GM18519 (cell line): Measurements from ENCODE around the gene REX1BD.
"Not testable (repeated sequence)": the region's sequence is repeated elsewhere in the genome, so short reads cannot be mapped to it uniquely, and the experiment has no call there.

Source experiments
- ATAC-seq: cut with Tn5 transposase; IDR thresholded peaks from one replicate; pipeline ENCODE4 v1.9.1; 2021; ENCODE audit warnings: mild to moderate bottlenecking, moderate library complexity; ENCODE audit not compliant: unreplicated experiment, low FRiP score

REX1BD gene

DNA sequence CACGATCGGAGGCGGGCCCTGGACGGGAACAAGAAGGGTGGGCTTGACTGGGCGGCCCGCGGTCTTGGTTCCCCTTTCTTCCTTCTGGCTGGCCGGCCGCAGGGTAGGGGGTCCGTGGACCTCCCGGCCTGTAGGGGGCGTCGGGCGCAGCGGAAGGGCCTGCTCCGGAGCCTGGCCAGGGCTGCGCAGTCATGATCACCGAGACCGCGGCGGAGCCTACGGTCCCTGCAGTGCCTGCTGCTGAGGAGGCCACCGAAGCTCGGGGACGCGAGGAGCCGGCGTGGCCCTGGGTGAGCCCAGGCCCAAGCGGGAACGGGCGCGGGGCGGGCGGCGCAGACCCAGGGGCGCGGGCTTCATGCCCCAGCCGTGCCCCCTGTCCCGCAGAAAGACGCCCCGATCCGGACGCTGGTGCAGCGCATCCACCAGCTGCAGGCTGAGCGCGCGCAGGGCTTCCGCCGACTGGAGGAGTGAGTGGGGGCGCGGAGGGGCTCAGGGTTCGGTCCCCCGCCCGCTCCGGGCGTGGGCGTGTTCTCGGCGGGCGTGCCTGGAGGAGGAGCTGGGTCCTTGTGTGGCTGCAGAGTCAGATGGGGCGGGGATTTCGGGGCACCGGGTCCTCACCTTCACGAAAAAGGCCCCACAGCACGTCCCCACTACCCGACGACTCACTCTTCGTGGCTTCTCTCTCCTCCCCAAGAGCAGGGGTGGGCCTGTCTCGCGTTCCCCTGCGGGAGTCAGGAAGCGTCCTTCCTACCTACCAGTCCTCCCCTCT is at the start of gene REX1BD:
REX1BD (plus strand) TSS at position 188 of the 769 bp plus-strand sequence; CDS start at position 192, 4 bp downstream.
- ATAC-seq, result peak; percentile 72

DNA sequence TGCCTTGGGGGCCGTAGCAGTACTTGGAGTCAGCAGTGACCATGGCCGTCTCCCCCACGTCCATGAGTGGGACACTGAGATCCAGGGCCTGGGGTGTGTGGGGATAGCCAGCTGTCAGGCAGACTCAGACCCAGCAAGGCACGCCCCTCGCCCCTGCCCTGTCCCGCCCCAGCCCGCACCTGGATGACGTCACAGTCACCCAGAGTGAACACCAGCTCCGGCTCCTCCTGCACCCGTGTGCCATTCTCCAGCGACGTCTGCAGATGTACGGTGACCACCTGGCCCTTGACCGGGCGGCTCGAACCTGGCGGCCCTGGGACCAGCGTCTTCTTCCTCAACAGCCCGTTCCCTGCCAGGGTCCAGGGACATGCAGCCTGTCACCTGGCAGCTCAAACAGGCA is 49.2 kb upstream of the REX1BD start:
- no peak for ATAC-seq

DNA sequence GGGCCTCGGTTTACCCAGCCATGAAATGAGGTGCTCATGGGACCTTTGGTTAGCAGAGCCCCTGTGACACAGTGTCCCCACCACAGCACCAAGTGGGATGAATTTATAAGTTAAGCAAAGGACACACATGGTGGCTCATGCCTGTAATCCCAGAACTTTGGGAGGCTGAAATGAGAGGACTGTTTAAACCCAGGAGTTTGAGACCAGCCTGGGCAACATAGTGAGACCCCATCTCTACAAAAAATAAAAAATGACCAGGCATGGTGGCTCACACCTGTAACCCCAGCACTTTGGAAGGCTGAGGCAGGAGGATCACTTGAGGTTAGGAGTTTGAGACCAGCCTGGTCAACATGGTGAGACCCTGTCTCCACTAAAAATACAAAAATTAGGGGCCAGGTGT is 48.4 kb upstream of the REX1BD start:
- ATAC-seq, result not testable (repeated sequence)

DNA sequence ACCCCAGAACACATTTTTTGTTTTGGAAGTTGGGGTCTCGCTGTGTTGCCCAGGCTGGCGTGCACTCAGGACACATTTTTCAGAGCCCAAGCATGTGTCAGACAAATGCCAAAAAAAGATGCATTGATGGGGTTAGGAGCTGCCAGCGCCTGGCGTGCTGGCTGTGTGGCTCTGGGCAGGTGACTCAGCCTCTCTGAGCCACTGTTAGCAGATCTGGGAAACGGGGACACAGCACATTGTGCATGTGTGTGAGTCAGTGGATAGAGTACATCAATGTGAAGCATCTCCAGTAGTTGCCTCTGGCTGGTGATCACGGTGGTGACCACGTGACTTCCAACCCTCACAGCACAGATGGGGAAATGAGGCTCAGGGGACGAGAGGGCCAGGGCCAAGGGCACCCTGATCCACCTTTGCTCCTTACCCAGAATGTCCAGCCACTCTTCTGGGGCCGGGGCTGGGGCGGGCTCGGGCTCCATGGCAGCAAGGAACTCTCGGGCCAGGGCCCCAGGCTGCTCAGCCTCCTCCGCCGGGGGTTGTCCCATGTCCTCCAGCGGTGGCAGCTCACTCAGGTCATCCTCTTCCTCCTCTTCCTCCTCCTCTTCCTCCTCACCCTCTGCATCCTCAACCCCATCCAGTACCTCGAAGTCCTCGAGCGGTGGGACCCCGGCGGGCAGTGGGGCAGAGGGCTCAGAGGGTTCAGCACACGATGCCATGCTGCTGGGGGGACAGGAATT is 47.2 kb upstream of the REX1BD start:
- ATAC-seq, result no peak

DNA sequence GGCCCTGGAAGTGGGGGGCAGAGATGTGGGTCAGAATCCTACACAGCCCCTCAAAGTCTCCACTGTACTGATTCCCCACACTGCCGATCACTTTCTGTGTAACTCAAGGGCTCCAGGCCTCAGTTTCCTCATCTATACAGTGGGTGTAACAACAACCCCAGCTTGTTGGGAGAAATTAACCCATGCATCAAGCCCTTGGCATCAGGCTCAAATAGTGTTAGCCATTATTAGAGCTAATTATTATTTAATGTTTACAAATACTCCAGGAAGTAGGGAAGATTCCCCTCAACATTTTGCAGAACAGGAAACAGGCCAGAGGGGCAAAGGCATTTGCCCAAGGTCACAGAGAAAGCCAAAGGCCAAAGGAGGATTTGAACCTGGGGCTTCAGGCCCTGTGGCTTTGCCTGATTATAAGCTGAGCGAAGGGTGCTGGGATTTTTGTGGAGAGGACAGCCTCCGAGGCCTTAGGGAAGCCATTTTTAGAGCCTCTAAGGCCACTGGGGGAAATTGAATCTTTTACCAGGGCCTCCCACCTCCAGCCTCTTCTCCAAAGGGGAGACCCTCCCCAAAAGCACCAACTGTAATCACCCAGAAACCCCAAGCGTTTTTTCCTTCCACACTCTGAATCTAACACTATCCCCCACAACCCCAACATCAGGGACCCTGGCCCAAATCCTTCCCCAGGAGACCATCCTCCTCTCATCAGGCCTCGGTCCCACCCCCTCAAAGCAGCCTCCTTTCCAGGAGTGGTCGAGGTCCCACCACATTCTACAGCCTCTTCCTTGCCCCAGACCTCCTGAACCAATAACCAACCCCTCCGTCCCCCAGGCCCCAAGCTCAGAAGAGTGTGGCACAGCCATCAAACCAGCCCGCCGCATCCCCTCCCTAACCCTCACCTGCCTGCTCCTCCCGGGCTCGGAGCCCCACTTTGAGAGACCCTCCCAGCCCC is 46.3 kb upstream of the REX1BD start:
- no peak for ATAC-seq

DNA sequence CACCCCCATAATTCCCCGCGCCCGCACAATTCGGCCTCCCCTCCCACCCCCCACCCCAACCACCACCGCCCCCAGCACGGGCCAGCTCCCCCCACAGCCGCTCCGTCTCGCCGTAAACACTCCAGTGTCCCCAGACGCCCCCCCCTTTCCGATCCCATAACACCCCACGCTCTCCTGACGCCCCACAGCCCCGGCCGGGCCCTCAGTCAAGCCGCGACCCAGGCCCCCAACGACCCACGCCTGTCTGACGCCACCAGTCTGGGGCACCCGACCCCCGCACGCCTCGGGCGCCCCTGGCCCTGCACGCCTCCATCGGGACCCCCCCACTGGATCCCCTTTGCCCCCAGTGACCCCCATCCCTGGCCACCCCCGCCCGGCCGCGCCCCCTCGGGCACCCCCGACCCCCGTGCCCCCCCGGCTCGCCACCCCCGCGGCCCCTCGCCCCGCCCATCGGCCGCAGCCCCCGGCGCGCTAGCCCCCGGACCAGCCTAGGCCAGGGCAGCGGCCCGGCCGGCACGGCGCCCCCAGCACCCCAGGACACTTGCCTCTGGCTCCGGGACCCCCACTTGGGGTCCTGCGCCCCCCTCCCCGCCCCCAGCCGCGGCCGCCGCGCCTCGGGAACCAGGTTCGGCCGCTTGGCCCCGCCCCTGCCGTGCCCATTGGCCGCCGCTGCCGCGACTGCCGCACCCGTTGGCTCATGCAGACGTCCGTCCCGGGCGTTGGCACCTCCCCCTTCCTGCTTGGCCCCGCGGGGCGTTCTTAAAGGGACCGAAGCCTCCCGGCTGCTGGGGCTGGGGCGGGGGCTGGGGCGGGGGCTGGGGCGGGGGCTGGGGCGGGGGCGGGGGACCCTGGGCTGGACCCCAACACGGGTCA is 45.4 kb upstream of the REX1BD start, which contains the start of gene FKBP8:
FKBP8 (minus strand) TSS at position 633 of the 873 bp plus-strand sequence. CDS start 1,603 bp downstream, outside the sequence.
- ATAC-seq, result peak; percentile 83

DNA sequence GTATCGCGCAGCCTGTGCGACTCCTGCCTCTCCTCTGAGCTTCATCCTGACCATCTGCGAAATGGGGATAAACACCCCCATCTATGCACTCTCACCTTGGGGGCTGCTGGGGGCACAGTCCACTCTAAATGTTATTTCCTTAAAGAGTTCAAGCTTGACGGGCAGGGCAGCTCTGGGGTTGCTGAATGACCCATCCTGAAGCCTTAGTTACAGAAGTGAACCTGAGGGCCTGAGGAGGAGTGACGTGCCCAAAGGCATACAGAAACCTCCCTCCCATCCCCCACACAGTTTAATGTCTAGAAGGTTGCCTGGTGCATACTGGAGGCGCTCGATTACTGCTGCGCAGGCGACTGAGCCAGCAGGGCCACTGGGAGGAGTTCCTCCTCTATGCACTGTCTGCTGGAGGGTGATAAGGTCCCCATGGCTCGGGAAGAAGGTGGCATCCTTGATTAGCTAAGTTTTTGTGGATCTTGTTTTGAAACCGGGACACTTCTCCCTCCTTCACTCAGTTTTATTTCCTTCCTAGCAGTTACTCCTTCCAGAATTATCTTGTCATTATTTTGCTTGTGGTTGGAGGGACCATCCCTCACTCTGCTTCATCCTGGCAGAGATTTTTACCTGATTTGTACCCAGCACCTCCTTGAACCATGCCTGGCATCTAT is 44.7 kb upstream of the REX1BD start:
- ATAC-seq, result peak; percentile 50

DNA sequence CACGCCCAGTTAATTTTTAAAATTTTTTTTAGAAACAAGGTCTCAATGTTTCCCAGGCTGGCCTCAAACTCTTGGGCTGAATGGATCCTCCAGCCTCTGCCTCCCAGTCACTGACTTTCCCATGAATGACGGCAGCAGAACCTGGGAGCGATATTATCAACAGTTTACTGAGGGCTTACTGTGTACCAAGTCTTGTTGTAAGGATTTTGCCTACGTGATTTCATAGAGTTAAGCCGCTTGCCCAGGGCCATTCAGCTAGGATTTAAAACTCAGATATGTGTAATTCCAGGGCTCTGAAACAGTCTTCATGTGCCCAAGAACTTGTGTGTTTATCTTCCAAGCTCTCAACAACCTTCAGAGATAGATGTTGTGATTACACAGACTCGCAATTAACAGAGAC is 37.0 kb upstream of the REX1BD start:
- ATAC-seq, result no peak

DNA sequence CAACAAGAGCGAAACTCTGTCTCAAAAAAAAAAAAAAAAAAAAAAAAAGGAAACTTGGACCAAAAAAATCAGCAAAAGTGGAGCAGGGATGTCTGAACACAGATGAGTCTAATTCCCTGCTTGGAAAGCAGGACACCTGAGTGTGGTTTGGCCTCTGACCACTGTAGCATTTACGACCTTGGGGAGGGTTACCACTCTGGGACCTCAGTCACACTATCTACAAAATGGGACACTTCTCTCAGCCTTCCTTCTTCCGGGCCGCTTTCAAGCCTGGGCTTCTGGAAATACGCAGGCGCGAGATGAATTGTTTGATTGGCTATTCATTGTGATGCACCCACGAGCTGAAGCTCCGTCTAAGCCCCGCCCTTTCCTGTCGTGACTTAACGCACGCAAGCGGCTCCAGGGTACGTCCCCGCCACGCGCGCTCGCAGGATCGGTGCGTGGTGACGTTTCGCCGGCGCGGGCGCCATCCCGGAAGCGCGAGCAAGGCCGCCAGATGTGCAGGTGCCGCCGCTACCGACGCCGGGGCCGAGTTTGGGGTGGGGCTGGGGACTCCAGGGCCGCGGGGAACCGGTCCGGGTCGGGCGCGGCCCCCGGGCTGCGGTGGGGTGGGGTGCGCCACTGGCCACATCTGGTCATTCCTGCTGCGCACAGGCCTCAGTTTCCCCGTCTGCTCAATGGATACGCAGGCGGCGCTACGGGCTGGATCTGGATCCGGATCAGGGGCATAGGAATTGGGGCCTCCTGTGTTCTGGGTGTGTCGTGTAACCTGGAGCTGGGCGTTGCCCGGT is 31.0 kb upstream of the REX1BD start, which contains the start of gene KXD1:
KXD1 (plus strand) TSS at position 460 of the 791 bp plus-strand sequence. CDS start 4,187 bp downstream, outside the sequence.
- peak; percentile 88 for ATAC-seq

DNA sequence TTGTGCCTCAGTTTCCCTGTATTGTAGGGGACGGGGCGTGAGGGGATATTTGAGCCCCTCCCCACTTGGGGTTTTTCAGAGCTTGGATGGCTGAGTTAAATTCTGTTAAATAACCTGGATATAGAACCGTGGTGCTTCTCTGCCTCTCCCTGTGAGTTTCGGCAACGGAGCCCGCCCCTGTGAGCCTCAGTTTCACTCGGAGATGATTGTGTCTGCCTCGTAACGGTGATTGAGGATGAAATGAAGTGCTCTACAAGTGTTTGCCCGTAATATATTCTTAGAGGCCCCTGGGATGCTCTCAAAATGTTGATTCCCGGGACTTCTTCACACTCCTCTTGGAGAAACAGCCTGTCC is 30.4 kb upstream of the REX1BD start:
- no peak for ATAC-seq

DNA sequence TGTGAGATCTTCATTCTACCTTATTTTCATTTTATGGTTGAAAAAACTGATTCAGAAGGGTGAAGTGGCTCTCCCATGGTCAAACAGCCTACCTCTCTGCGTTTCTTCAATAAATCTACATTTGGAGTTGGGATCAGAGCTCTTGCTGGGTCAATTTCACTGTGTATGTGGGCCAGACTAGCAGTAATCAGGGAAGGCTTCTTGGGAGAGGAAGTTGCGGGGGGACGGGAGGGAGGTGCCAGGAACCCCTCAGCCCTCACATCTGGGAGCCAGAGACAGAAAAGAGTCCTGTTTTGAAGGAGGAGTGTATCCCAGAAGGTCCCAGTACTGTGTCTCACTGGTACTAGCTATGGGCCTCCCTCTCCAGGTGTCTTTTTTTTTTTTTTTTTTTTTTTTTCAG is 30.0 kb upstream of the REX1BD start:
- ATAC-seq, result no peak

DNA sequence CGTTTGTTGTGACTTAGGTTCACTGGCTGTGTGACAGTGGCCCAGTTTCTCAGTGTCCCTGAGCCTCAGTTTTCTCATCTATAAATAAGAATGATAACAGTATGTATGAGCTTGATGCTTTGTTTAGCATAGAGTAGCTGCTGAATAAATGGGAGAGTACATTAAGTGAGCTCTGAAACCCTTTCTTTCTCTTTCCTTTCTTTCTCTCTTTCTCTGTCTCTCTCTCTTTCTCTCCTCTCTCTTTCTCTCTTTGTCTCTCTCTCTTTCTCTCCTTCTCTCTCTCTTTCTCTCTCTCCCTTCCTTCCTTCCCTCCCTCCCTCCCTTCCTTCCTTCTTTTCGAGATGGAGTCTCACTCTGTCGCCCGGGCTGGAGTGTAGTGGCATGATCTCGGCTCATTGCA is 28.9 kb upstream of the REX1BD start:
- ATAC-seq, result no peak

DNA sequence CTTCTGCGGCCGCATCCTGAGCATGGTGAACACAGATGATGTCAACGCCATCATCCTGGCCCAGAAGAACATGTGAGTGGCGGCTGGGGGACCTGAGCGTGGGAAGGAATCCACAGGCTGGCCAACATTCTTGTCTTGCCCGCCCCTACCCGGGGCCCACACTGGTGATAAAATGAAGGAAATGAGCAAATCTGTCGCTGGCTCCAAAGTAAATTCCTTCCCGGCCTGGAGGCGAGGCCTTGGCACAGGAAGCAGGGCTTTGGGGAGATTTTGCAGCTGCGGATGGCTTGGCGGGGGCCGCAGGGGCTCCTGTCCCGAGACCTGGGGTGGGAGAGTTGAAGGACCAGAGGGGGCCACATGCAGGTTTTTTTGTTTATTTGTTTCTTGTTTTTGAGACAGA is 26.5 kb upstream of the REX1BD start:
- ATAC-seq, result no peak

DNA sequence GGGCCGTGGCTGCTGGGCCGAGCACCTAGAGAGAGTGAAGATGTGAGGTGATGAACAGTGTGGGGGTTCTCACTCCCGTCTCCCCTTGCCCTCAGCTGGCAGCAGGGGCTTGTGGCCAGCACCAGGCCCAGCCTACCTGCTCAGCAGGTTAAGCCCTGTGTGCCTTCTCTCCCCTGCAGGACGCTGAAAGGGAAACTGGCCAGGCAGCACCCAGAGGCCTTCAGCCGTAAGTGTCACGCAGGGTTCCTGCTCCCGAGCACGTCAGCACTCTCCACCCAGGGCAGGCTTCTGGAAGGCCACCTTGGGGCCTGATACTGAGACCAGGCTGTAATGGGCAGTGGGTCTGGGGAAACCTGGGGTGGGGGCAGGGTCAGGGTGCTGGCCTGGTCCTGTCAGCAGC is 21.6 kb upstream of the REX1BD start:
- ATAC-seq, result no peak

DNA sequence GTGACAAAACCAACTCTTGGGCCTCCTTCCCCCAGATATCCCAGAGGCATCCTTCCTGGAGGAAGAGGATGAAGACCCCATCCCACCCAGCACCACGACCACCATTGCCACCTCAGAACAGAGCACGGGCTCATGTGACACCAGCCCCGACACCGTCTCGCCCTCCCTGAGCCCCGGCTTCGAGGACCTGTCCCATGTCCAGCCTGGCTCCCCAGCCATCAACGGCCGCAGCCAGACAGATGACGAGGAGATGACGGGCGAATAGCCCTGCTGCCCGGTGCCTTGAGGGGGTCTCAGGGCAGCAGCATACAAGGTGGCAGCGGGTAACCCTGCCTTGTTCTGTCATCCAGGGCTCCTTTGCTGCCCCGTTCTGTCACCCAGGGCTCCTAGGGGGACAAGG is 20.2 kb upstream of the REX1BD start:
- no peak for ATAC-seq

DNA sequence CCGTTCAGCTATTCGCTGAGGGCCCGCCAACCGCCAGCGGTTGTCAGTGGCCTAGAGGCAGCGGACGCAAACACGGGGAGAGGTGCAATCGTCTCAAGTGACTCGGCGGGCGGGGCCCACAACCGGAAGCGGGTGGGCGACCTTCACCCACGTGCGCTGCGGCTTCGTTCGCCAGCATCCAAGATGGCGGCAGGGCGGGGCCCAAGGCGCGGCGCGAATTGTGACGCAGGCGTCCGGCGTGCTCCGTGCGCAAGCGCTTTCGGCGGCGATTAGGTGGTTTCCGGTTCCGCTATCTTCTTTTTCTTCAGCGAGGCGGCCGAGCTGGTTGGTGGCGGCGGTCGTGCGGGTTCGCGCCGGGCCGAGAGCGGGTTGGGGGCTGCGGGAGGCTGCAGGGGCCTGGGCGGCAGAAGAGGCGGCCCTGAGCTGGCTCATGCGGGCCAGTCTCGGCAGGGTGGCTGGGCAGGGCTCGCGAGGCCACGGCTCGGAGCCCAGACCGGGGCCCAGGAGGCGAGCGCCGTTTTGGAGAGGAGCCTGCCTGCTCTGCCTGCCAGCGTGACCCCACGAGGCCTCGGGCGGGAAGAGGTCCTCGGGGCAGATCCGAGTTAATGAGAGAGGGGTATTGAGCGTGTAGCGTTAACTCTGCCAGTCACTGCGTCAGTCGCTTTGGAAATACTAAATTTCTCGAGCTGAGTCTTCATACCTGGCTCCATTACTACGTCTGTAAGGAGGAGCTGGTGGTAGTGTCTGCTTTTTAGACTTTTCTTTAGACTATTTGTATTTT is 16.8 kb upstream of the REX1BD start, which contains the start of gene UBA52:
UBA52 (plus strand) TSS at position 294 of the 781 bp plus-strand sequence. CDS start 1,444 bp downstream, outside the sequence.
- peak; percentile 81 for ATAC-seq

DNA sequence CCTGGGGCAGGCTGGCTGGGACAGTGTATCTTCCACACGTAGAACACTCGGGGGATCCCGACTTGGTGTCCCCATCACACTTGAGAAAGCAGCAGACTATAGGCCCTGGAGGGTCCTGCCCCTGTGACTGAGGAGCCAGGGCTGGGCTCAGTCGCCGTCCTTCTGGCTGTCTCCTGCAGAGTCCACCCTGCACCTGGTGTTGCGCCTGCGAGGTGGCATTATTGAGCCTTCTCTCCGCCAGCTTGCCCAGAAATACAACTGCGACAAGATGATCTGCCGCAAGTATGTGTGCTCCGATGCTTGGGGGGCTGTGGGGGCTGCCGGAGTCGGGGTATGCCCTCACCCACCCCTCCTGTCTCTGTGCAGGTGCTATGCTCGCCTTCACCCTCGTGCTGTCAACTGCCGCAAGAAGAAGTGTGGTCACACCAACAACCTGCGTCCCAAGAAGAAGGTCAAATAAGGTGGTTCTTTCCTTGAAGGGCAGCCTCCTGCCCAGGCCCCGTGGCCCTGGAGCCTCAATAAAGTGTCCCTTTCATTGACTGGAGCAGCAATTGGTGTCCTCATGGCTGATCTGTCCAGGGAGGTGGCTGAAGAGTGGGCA is 13.8 kb upstream of the REX1BD start:
- no peak for ATAC-seq
